CD4-positive, alpha-beta T cell treated with Interleukin-15 for 4 hours (primary cell): ENCODE results near the gene USP49.
A peak's percentile ranks its signal among the peaks of the same experiment; 100 is the strongest.

ENCODE experiments used
- DNase-seq: peaks from one replicate; pipeline ENCODE4 v3.0.0-alpha.2; 2020; ENCODE audit warnings: low spot score

USP49 gene

DNA sequence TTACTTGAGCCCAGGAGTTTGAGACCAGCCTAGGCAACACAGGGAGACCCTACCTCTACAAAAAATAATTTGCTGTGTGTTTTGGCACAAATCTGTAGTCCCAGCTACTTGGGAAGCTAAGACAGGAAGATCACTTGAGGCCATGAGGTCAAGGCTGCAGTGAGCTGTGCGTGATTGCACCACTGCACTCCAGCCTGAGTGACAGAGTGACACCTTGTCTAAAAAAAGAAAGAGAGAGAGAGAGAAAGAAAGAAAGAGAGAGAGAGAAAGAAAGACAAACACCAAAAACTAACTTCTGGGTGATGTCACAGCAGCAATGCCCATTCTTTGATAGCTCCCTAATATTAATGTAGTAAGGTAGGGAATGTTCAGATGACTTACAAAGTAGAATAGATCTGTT is 20.4 kb downstream of the USP49 start:
- DNase-seq = no peak

DNA sequence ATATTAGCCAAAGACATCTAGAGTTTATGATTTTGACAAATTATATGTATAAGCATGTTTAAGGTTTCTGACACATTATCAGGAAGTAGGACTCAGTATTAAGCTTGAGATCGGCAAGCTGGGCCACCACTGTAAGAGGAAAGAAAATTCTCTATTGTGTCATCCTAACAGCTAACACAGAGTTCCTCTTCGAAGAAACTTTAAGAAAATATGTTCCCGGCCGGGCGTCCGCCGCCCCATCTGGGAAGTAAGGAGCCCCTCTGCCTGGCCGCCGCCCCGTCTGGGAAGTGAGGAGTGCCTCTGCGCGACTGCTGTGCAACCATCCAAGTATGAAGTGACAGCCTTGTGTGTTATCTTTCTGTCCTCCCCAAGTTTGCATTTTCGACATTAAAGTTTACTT is 23.0 kb downstream of the USP49 start:
- DNase-seq = no peak

- no peak for DNase-seq
Measured at GRCh38 chr6:41871691-41872090, 23.5 kb downstream of the USP49 start.

DNA sequence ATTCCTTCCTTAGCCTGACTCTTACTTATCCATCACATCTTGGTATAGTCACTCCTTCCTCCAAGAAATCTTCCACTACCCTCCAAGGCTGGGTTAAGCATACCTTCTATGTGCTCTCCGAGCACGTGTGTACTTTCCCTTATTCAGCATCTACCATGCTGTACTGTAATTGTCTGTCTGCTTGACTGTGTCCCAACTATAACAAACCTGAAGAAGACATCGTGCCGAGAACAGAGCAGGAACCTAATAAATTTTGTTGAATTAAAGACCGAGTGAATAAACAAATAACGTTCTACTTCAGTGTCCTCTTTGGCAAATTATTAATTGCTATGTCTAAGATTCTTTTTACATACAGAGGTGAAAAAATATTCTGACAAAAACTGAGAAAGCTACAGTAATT is 35.8 kb downstream of the USP49 start:
- no peak for DNase-seq

DNA sequence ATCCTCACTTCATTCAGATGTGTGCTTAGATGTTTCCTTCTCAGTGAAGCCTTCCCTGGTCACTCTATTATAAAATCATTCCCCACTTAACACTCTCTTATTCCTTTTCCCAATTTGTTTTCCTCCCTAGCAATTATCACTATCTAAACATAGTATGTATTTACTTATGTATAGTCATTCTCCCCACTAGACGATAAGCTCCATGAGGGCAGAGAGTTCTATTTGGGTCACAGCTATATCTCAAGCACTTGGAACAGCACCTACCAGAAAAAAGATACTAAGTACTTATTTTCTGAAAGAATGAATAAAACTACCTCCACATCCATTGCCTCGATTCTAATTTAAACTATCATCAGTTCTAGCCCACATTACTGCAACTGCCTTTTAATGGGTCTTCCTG is 36.5 kb downstream of the USP49 start:
- no peak for DNase-seq

DNA sequence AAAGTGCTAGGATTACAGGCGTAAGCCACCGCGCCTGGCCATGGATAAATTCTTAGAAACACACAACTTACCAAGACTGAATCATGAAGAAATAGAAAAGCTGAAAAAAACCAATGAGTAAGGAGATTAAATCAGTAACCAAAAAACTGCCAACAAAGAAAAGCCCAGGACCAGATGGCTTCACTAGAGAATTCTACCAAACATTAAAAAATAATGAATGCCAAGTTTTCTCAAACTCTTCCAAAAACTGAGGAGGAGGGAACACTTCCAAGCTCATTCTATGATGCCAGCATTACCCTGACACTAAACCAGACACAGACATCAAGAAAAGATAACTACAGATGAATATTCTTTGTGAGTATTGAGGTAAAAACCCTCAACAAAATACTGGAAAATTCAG is 44.3 kb downstream of the USP49 start:
- DNase-seq = no peak

DNA sequence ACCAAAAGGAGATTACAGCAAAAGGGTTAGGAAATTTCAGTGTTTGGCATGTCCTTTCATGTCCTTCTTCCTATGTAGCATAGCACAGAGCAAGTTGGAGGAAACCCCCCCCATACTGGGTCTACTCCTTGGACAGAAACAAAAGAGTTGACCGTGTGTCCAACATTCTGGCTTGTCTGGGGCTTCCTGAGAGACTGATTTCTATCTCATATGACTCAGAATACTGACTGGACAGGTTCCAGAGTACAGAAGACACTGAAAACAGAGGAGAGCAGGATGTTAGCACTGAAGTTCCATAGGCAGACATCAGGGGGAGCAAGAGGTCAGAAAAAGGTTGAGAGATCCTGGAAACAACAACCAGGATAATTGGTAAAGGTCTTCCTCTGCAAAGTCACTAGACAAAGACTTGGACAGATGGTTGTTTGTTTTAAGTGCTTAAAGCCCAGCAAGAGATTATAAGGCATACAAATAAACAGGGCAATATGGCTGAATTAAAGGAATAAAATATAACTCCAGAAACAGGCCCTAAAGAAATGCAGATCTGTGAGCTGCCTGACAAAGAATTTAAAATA is 48.4 kb downstream of the USP49 start:
- DNase-seq = peak; percentile 60

DNA sequence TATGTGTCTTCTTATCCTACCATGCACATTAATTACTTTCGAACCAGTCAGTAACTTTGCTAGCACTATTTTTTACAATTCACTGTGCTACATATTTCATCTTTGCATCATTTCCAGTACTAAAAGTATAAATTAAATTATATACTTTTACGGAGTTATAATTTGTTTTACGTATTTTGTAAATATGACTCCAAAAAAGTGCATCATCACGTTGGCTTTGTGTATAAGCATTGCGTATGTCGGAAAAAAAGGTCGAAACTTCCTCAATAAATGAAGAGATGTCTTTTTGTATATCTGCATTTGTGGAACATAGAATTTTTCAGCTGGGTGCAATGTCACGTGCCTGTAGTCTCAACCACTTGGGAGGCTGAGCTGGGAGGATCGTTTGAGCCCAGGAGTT is 52.0 kb downstream of the USP49 start:
- no peak for DNase-seq

GRCh38 chr6:41840326-41840725 is 54.8 kb downstream of the USP49 start:
- DNase-seq = no peak

GRCh38 chr6:41836660-41837052 is 58.5 kb downstream of the USP49 start:
- no peak for DNase-seq

DNA sequence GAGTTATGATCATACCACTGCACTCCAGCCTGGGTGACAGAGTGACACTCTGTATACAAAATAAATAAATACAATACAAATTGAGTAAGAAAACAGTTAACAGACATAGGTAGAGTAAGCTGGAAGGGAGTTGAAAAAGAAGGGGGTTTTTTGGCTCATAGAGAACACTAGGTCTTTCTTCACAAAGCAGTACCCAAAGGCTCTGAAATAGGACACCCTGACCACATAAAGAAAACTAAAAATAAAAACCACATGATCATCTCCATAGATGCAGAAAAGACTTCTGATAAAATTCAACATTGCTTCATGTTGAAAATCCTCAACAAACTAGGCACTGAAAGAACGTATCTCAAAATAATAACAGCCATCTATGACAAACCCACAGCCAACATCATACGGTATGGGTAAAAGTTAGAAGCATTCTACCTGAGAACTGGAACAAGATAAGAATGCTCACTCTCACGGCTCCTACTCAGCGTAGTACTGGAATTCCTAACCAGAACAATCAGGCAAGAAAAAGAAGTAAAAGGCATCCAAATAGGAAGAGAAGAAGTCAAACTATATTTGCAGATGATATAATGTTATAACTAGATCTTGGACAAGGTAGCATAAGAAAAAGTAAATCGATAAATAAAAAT is 59.0 kb downstream of the USP49 start:
- DNase-seq = no peak

- no peak for DNase-seq
Measured at GRCh38 chr6:41832263-41832662, 62.9 kb downstream of the USP49 start.

GRCh38 chr6:41826343-41827022 is 68.7 kb downstream of the USP49 start:
- DNase-seq = no peak

- DNase-seq = no peak
Measured at GRCh38 chr6:41824571-41825569, 70.3 kb downstream of the USP49 start.

DNA sequence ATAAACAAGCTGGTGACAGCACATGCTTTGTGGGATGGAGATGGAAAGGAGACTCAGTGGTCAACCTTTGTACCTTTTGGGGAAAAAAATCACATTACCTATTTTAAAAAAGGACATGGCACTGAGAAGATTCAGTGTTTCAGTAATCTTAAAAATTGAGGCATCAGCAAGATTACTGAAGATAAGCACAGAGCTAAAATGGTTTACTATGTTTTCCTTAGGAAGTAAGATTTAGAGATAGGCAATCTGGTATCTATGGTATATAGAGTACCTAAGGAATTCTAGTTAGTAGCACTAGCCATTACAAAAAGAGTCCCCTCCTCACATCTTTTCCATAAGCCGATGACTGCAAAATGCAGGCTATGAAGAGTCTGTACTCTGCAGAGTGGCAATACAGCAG is 72.0 kb downstream of the USP49 start:
- DNase-seq = no peak

DNA sequence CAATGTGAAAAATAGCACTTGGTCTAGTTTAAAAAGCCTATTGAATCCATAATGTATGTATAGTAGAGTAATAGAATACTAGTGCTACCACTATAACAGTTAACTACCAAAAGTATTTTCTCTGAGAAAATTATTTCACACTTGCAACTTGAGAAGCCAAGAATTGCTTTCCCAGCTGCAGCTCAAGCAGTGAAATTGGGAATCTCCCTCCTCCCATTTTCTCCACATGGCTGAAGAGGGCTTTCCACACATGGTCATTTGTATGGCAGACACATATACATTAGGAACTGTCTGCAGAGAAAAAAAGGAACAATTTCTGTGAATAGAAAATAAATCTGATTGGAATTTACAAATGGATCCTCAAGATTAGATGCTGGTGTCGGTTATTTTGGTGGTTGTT is 73.2 kb downstream of the USP49 start:
- no peak for DNase-seq

- DNase-seq = no peak
Measured at GRCh38 chr6:41821266-41821665, 73.9 kb downstream of the USP49 start.

DNA sequence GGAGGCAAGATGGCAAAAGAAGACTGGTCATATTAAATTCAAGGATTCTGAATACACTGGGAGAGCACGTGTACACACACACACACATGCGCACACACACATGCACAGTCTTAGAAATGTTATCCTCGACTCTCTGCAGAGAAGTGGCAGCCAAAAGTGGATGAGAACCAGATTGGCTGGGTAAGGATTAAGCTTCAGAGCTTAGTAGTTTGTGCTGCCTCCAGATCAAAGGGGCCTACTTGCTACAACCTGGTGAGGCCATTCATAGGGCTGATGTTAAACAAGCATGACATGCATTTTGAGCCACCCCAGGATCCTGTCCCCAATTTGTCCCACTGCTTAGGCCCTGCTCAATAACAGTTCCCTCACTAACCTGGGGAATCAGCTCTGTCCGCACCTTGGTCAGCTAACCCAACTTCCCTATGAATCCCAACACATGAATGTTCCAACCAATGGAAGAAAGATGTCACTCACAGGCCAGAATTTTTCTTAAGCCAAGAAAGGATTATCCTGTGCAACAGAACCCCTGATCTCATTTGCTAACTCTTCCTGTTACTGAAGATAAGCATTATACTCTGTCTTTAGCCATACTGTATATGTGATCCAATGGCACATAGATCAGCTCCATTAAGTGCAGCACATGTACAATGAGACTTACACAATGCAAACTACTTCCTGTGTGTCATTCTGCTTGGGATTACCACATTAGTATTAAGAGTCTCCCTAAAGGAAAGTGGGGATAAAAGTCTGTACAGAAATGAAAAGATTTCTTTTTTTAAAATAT is 76.7 kb downstream of the USP49 start:
- no peak for DNase-seq

- no peak for DNase-seq
Measured at GRCh38 chr6:41815587-41815986, 79.6 kb downstream of the USP49 start.

DNA sequence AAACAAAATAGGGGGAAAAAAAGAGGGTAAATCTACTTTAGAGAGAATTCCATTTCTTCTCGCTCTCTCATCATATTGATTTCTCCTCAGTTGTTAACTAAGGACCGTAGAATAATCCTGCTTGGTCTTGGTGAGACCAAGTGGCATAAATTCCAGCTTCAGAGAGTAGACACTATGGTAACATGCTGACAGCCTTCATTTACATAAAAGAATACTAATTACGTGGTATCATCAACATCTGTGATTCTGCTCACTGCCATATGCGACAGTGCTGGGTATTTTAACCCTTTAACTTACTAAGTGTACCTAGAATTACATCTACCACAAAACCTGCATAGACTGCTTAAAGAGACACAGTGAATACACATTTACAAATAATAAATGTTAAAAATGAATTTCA is 80.5 kb downstream of the USP49 start:
- DNase-seq = no peak

DNA sequence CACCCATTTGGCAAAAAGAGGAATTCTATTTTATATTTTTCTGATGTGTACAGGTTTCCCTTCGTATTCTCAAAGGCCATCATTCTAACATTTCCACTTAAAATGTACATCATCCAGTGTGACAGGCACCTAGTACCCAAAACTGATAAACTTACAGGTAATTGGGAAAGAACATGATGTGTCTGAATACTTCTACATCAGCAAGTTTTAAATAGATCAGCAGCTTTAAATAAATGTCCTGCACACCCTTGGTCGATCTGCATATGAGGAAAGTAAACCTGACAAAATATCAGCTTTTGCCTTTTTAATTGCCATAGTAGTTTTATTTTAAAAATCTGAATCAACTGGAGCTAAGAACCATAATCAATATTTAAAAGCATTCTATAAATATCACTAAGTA is 81.2 kb downstream of the USP49 start:
- no peak for DNase-seq

DNA sequence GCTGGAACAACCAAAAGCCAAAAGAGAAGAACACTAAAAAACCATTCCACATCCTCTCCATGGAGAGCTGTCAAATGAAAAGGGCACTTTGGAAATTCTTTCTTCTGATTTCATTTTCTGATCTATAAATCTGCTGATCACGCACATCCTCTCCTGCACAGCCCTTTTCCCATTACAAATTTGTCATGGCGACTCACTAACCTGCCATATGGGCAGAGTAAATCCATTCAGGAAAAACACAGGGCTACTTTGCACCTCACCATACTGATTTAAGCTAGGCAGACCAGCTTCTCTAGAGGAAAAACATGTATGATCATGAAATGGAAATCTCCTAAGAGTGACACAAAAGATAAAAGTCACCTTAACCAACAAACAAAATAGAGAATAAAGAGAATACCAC is 81.7 kb downstream of the USP49 start:
- no peak for DNase-seq
